Amniotic stem cell (primary cell): ENCODE measurements around the gene FAM90A1.
"Not testable (repeated sequence)": the region's sequence is repeated elsewhere in the genome, so short reads cannot be mapped to it uniquely, and the experiment has no call there.

Source experiments
- DNase-seq: peaks from one replicate; lab custom pipeline; 2025; lab: John Stamatoyannopoulos, UW

FAM90A1 gene

DNA sequence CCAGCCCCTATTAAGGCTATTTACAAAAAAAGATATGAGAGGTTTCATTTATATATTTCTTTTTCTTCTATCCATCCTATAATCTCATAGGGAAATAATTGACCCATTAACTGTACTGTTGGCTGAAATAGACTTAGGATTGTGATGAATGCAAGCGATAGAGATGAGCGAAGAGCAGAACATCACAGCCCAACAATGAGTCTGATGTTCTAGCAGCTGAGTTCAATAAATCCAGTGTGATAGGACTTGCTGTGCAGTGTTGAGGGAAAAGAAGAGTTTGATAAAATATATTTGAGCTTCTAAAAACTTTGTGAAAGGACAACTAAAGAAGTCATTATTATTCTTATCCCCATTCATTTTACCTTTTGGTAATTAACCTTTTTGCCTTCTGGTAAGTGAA, 54.5 kb downstream of the FAM90A1 start:
- DNase-seq = not testable (repeated sequence)
